ENCODE results near the gene CACNB2.

DNA sequence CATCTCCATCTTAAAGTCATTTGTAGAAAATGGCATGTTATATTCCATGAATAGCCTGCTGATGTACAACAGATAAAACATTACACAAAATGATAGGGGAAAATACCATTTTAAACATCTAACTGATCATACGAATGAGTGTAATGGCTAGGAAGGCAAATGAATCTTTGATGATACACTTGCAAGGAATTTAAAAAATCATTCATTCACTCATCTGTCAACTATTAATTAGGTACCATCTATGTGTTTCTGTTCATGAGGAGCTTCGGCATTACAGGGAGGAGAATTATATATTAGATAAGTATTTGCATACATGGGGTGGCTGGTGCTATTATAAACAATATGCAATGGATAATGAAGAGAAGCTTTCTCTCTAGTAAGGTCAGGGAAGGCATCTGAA is 183.7 kb downstream of the CACNB2 start:
- no peak for TF ChIP-seq CTCF (conservative IDR thresholded peaks at IDR 0.05 in 1 of 2, IDR thresholded peaks at IDR 0.05 in 1 of 2; ENCODE audit: extremely low read depth in 1 of 2, insufficient read depth in 1 of 2, low read depth in 1 of 2, low read length in 2 of 2)
- no peak for TF ChIP-seq EZH2 (IDR thresholded peaks at IDR 0.05; ENCODE audit: borderline replicate concordance, low read length)
